Right lobe of liver (tissue), 6 donors: ENCODE data around the gene TSHR. TPM values are rescaled to one million over a fixed set of nuclear protein-coding genes. Genes with fewer than 3 reads are reported as not detected.
A peak's percentile ranks its signal among the peaks of the same experiment; 100 is the strongest.
"Not testable (repeated sequence)": the region's sequence is repeated elsewhere in the genome, so short reads cannot be mapped to it uniquely, and the experiment has no call there.

Experiments used
- ATAC-seq, 4 donors: fragments of 200-7000 bp; cut with Tn5 transposase; one replicate each; pipeline ENCODE4 v1.9.1; 2020; ENCODE audit warnings: mild to moderate bottlenecking in 4 of 4, moderate library complexity in 4 of 4
- DNase-seq, 3 donors: peaks; one replicate each; pipeline ENCODE4 v3.0.0-alpha.2; 2020
- H3K27ac ChIP-seq, 3 donors: fragments of 200-600 bp; one replicate each; pipeline ENCODE4 v1.8.0; 2022
- H3K27me3 ChIP-seq, 2 donors: fragments of 200-600 bp; one replicate each; pipeline ENCODE4 v1.8.0; 2022
- H3K36me3 ChIP-seq, 4 donors: fragments of 200-600 bp; sonication (generic) in 1 of 4; one replicate each; pipeline versions ENCODE4 v1.5.1 to v1.8.0; 2017 to 2022; ENCODE audit warnings: control low read depth in 1 of 4
- H3K4me1 ChIP-seq, 4 donors: fragments of 200-600 bp; sonication (generic) in 1 of 4; one replicate each; pipeline versions ENCODE4 v1.5.1 to v1.8.0; 2017 to 2022; ENCODE audit warnings: control low read depth in 1 of 4
- H3K4me3 ChIP-seq, 3 donors: fragments of 200-600 bp; one replicate each; pipeline ENCODE4 v1.8.0; 2022
- H3K9me3 ChIP-seq, 4 donors: fragments of 200-600 bp; sonication (generic) in 1 of 4; one replicate each; pipeline versions ENCODE4 v1.5.1 to v1.8.0; 2017 to 2022; ENCODE audit warnings: control low read depth in 1 of 4
- CTCF ChIP-seq, 4 donors: fragments of 200-600 bp in 3 of 4; fragments of 450-650 bp in 1 of 4; IDR thresholded peaks; one replicate each; pipeline versions ENCODE4 v1.5.1 to v1.8.0; 2016 to 2022; ENCODE audit warnings: antibody characterized with exemption in 4 of 4, mild to moderate bottlenecking in 2 of 4
- POLR2A ChIP-seq: fragments of 450-650 bp; IDR thresholded peaks from one replicate; pipeline ENCODE4 v1.6.1; 2017; ENCODE audit warnings: antibody characterized with exemption, mild to moderate bottlenecking
- WGBS: methylation state at CpG from one replicate; pipeline ENCODE4 v1.1.6; 2018; ENCODE audit warnings: low coverage, low lambda C conversion rate; ENCODE audit not compliant: insufficient coverage; ENCODE audit errors: missing lambda C conversion rate; 5-methylcytosine and 5-hydroxymethylcytosine counted together
- intact Hi-C, 2 donors: fragments of 100-400 bp; cut with DNase I; formaldehyde crosslinking; loops; one replicate each; pipeline versions ENCODE4 v1.11.2 to v1.14.1; 2022
- total RNA-seq, 6 experiments: library from RNA; depleted of rRNA in 2 of 6; stranded (reverse); fragments of >200 nt in 2 of 6; fragmentation: NEBNext Ultra II Directional in 3 of 6; extraction: Animal tissue kit (Norgen Biotek cat#: 25700) in 3 of 6; gene quantifications; one replicate each; pipeline versions ENCODE4 v1.1.0 to v1.2.4, GENCODE V29; 2016 to 2023
- donor health status: DM: no; HTN: yes; CAD: no.
- donor health status: DM: no; HTN: no; CAD: no.
- donor health status: DM: no; HTN: no; CAD: no.
- donor health status: DM: no; HTN: yes; CAD: no.
- donor health status: DM: no; HTN: yes; CAD: no.

The TSHR gene
- total RNA-seq, 6 experiments from 2014 or later: 0.37 TPM; not detected in 5

- no peaks in the 10 kb centered on the region for H3K36me3 ChIP-seq
- H3K4me1 ChIP-seq: peaks cover 0 to 15% (median 0%) of the 10 kb centered on the region in 4 donors
- no peak overlapping the region for H3K4me3 ChIP-seq
- DNase-seq (no peak), ATAC-seq (no peak)
- WGBS: 69% methylated on average over 4 of the region's 4 CpGs
- H3K27me3 ChIP-seq: no peaks in the 10 kb centered on the region
- H3K9me3 ChIP-seq: no peaks in the 10 kb centered on the region
- intact Hi-C loops: no loop called here
- no peak for TF ChIP-seq POLR2A
- no peak for TF ChIP-seq CTCF (IDR thresholded peaks at IDR 0.05)
- H3K27ac ChIP-seq: no peak overlapping the region
Observed at GRCh38 chr14:80946797-80947196, 8.6 kb upstream of the TSHR start.

- ATAC-seq: peak in 3 of 4 donors; percentile 50 to 62 (median 50)
- Histone ChIP-seq H3K9me3 (no peaks in the 10 kb centered on the region), H3K36me3 (no peaks in the 10 kb centered on the region), H3K4me1 (peaks cover 0 to 15% (median 0%) of the 10 kb centered on the region in 4 donors), H3K27ac (no peak overlapping the region), H3K27me3 (no peaks in the 10 kb centered on the region), H3K4me3 (no peak overlapping the region)
- WGBS: 22% methylated on average over 1 of the region's 1 CpG
- no peak for DNase-seq
- intact Hi-C loops: no loop called here
- TF ChIP-seq POLR2A (no peak), CTCF (IDR thresholded peaks at IDR 0.05) (no peak)
Observed at GRCh38 chr14:80948291-80948690, 7.1 kb upstream of the TSHR start.

- Histone ChIP-seq H3K9me3 (no peaks in the 10 kb centered on the region), H3K27me3 (no peaks in the 10 kb centered on the region), H3K36me3 (no peaks in the 10 kb centered on the region), H3K4me1 (peaks cover 0 to 24% (median 0%) of the 10 kb centered on the region in 4 donors), H3K4me3 (no peak overlapping the region), H3K27ac (no peak overlapping the region)
- TF ChIP-seq CTCF (IDR thresholded peaks at IDR 0.05): no peak
- no peak for TF ChIP-seq POLR2A
- 80% methylated on average over 4 of the region's 4 CpGs for whole genome bisulfite sequencing
- no peak for ATAC-seq
- DNase-seq: no peak
- intact Hi-C loops: no loop called here
Observed at GRCh38 chr14:80951491-80951890, 3.9 kb upstream of the TSHR start.

GRCh38 chr14:80953211-80953610 is 2.2 kb upstream of the TSHR start:
- H3K36me3 ChIP-seq, H3K9me3 ChIP-seq, DNase-seq, H3K27ac ChIP-seq, intact Hi-C loops, H3K27me3 ChIP-seq, ATAC-seq, H3K4me3 ChIP-seq: not testable (repeated sequence)
- WGBS: 55% methylated on average over 7 of the region's 18 CpGs
- H3K4me1 ChIP-seq: peaks cover 0 to 19% (median 0%) of the 10 kb centered on the region in 4 donors

- Histone ChIP-seq H3K9me3 (no peaks in the 10 kb centered on the region), H3K27ac (no peak overlapping the region), H3K36me3 (no peaks in the 10 kb centered on the region), H3K4me1 (peaks cover 0 to 15% (median 0%) of the 10 kb centered on the region in 4 donors), H3K27me3 (no peaks in the 10 kb centered on the region), H3K4me3 (peak overlapping the region; percentile 44 to 57 (median 53))
- 0% methylated on average over 11 of the region's 29 CpGs for WGBS
- intact Hi-C loops: no loop called here
- ATAC-seq (peak; percentile 95 to 97 (median 97)), DNase-seq (peak; percentile 81 to 84 (median 83))
- TF ChIP-seq POLR2A (no peak), CTCF (IDR thresholded peaks at IDR 0.05) (peak; percentile 74 to 83 (median 80))
Observed at GRCh38 chr14:80954687-80955299, 628 bp upstream of the TSHR start.
